Measurements from ENCODE around the gene EMP1.

The EMP1 gene

DNA sequence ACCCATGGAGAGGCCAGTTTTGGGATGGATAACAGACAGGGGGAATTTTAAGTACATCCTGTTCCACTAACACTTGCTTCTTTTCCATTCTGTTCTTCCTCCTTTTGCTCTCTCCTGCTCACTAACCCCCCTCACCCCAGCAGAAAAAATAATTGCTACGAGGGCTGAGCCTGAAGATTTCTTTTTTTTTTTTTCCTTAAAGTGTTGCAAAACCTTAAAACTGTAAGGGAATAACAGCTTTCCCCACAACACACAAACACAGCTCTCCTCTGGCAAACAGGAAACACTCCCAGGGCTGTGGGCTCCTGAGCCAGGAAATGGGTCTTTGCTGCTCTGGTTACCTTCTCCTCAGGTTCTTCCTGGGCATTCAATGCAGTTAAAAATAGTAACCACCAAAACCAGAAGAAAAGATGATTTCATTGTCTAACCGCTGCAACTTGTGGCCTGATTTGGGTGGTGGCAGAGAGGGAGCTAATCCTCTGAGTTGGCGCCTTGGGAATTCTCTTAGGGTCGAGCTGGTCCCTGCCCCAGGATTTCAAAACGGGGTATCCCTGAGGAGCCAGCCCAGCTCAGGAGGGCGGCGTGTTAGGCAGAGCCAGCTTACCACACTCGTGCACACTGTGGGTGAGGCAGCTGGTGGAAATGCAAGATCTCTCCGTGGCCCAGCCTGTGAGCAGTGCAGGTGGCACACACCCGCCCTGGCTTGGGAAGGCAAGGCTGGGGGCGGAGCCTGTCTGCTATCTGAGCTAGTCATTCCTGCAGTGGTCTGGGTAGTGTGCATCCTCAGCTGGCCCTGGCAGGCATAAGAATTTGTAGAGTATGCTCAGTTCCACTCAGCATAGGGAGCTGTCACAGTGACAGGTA lies 17.1 kb upstream of the EMP1 start:
- DNase-seq = peak; percentile 24 to 25
- no peak for TF ChIP-seq POLR2A (IDR thresholded peaks at IDR 0.05; ENCODE audit: low read length)
- no peak for TF ChIP-seq GATA1 (IDR thresholded peaks at IDR 0.05; ENCODE audit: low read depth, low read length)

DNA sequence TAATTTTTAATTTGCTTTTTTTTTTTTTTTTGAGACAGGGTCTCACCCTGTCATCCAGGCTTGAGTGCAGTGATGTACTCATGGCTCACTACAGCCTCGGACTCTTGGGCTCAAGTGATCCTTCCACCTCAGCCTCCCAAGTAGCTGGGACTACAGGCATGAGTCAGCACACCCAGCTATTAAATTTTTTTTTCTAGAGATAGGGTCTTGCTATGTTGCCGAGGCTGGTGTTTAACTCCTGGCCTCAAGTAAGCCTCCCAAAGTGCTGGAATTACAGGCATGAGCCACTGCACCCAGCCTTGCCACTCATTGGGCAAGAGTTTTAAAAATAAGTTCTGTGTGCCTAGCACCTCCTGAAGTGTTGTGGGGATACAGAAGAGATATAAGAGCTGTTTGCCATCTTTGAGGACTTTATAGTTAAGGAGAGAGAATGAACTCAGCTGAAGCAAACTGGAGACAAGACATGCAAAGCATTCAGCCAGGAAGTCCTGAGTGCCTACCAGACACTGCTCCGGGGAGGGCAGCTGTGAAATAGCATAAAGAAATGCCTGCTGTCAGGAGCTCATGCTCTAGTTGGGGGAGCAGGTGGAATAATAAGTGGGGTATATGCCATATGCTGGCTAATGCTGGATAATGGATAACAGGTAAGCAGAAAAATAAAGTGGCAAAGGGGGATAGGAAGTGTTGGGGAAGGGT lies 15.0 kb upstream of the EMP1 start:
- no peak for TF ChIP-seq GATA1 (IDR thresholded peaks at IDR 0.05; ENCODE audit: low read depth, low read length)
- TF ChIP-seq POLR2A (IDR thresholded peaks at IDR 0.05; ENCODE audit: low read length) = no peak

DNA sequence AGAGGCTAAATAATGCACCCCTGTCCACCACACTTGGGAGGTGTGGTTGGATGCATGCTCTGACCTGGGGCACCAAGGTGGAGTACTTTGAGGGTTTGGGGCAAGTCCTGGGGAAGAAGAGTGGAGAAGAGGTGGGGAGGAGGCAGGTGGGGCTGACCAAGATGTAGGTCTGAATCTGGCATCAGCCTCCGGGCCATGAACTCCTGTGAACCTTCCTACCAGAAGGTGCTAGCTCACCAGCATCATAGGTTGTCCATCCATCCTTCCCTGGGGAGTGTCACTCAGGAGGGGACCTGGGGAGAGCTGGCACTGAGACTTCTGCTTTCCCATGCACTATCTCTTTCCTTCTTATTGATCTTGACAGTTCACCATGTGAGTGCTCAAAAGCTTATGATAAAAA lies 13.6 kb upstream of the EMP1 start:
- DNase-seq = no peak
- TF ChIP-seq POLR2A (IDR thresholded peaks at IDR 0.05; ENCODE audit: low read length) (no peak), GATA1 (IDR thresholded peaks at IDR 0.05; ENCODE audit: low read depth, low read length) (no peak)

More for the DNA sequence above, 15.0 kb upstream of the EMP1 start:
- DNase-seq = no peak

DNA sequence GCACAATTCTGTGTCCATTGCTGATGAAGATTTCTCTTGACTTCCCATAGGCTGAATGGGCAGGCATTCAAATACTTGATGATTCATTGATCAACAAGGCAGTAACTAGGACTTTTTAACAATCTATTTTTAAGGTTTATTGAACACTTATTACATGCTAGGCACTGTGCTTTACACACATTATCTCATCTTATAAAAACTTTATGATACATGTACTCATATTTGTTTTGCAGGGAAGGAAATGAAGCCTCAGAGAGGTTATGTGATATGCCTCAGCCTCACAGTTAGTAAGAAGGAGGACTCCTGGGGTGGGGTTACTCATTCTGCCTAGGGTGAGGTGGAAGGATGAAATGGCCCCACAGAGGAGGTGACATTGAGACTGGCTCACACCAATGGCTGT lies 12.9 kb upstream of the EMP1 start:
- DNase-seq = no peak
- no peak for TF ChIP-seq GATA1 (IDR thresholded peaks at IDR 0.05; ENCODE audit: low read depth, low read length)
- TF ChIP-seq POLR2A (IDR thresholded peaks at IDR 0.05; ENCODE audit: low read length) = no peak

DNA sequence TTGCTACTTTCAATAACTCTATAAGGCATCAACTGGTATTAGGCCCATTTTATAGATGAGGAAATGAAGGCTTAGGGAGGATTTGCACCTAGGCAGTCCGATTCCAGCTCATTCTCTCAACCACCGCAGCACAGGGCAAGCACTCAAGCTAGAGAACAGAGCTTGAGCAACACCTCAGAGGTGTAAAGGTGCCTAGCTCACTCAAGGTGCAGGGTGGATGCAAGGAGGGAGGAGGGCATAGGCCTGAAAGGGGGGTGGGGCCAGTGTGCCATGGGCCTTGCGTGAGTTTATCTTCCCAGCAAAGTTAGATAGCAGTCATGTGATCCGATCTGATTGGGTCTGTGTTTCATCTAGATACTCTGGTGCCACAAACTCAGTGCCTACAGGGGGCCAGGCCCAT lies 10.2 kb upstream of the EMP1 start:
- TF ChIP-seq POLR2A (IDR thresholded peaks at IDR 0.05; ENCODE audit: low read length) (no peak), GATA1 (IDR thresholded peaks at IDR 0.05; ENCODE audit: low read depth, low read length) (no peak)
- DNase-seq = no peak

DNA sequence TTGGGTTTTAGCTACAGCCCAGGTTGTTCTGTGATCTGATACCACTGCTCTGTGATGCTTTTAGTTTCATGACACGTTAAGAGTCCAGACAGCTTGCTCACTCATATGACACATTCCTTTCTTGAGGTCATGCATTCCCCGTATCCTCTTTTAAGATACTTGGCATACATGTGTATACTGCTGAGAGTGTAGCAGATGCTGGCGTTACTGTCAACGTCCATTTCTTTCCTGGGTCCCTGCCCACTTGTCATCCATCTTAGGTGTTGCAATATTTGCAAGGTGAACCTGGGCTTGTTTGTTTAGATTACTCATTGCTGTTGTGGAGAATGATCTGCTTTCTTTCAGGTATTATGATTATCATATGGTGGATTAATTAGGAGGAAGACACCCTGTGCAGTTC lies 9.1 kb upstream of the EMP1 start:
- no peak for DNase-seq

DNA sequence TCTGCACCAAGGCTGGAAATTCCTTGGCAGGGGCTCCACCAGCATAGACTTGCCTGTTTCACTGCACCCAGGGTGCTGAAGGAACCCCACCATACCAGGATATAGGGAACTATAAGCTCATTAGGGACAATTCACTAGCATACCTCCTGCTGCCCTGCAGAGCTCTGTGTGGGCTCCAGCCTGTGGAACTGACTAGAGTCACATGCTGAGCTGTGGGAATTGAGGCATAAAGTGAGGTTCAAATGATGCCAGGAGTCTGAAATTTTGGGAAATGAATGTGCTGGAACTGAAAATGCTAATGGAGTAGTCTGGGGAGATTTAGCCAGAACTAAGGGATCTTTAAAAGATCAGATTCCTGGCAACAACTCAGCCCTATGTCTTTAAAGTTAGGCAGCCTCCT lies 7.3 kb upstream of the EMP1 start:
- TF ChIP-seq GATA1 (IDR thresholded peaks at IDR 0.05; ENCODE audit: low read depth, low read length) = no peak
- no peak for TF ChIP-seq POLR2A (IDR thresholded peaks at IDR 0.05; ENCODE audit: low read length)
- DNase-seq = no peak

More for the DNA sequence above, 9.1 kb upstream of the EMP1 start:
- TF ChIP-seq GATA1 (IDR thresholded peaks at IDR 0.05; ENCODE audit: low read depth, low read length) (no peak), POLR2A (IDR thresholded peaks at IDR 0.05; ENCODE audit: low read length) (no peak)

DNA sequence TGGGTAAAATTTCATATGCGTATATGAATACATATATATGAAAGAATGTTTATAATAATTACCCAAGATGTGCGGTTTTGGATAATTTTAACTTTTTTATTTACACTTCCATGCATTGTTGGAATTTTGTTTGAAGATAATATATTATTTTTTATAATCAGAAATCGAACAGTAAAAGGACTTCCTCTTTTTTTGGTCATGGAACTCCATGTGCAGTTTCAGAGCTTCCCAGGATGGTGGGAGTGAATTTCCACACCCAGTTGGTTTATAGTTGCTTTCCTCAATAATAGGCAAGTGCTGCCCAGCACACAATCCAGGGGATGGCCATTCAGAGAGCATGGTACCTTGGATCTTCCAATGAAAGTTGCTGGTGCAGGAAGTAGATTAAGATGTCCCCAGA lies 6.3 kb upstream of the EMP1 start:
- DNase-seq = no peak
- no peak for TF ChIP-seq POLR2A (IDR thresholded peaks at IDR 0.05; ENCODE audit: low read length)
- no peak for TF ChIP-seq GATA1 (IDR thresholded peaks at IDR 0.05; ENCODE audit: low read depth, low read length)

DNA sequence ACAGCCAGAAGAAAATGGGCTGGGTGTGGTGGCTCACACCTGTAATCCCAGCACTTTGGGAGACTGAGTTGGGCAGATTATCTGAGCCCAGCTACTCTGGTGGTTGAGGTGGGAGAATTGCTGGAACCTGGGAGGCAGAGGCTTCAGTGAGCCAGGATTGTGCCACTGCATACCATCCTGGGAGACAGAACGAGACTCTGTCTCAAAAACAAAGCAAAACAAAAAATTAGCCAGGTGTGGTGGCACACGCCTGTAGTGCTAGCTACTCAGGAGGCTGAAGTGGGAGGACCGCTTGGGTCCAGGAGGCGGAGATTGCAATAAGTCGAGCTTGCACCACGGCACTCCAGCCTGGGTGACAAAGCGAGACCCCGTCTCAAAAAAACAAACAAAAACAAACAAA lies 3.8 kb upstream of the EMP1 start:
- no peak for DNase-seq
- TF ChIP-seq GATA1 (IDR thresholded peaks at IDR 0.05; ENCODE audit: low read depth, low read length) (no peak), POLR2A (IDR thresholded peaks at IDR 0.05; ENCODE audit: low read length) (no peak)

DNA sequence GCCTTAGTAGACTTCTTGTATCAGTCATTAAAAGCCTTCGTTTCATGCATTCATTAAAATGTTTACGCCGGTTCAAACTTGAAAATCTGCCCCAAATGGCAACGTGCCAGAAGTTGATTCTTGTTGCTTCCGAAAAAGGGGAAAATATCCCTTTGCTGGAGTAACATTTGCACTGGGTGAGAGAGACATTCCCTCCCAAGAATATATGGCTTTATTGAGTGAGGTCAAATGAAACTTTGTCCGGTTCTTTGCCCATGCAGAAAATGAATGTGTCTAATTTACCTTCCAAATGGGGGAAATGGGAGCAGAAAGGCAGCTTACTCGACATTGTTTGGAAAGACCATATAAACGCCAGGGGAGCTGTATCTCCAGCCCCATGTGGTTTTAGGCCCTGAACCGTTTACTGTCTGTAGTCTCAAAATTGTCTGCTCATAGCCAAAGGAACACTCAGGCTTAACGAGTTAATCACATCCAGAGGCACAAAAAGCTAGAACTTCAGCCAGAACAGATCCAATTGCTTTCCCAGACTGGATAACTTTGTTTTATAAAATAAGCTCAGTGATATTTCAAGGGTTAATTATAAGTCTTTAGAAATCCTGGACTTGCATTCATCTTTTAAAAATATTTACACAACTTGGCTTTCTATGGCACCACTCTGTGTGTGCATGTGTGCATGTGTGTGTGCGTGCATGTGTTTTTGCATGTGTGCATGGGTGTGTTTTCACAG lies 2.9 kb upstream of the EMP1 start:
- TF ChIP-seq POLR2A (IDR thresholded peaks at IDR 0.05; ENCODE audit: low read length) (no peak), GATA1 (IDR thresholded peaks at IDR 0.05; ENCODE audit: low read depth, low read length) (no peak)
- DNase-seq = no peak

DNA sequence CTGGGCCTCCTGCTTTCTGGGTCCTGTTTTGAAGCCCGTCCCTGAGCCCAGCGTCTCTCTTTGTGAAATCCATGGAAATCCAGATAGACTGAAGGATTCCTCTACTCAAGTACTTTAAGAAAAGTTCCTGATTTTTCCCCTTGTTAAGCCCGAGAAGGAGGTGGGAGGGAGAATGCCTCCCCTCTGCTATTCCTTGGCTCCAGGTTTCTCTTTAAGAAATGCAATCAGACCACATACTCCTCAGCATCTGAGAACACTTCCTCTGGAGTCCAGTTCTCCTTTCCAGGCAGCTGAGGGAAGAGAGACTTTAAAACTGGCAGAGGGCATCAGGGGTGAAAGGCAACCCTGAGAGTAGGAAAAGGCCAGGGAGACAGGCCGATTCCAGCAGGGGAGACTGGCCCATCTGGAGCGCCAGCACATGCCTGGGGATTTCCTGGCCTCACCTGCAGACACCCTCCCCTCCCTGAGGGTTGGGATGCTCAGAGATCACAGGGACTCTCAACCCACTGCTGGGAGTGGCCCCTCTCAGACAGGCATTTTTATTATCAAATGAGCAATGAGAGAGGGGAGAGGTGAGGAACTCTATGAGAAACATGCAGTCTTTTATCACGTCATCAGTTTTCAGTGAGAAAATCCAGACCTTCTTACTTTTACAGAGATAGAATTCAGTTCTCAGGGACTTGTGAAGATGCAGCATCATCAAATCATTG lies 2.0 kb upstream of the EMP1 start:
- DNase-seq = no peak
- TF ChIP-seq POLR2A (IDR thresholded peaks at IDR 0.05; ENCODE audit: low read length) = no peak
- no peak for TF ChIP-seq GATA1 (IDR thresholded peaks at IDR 0.05; ENCODE audit: low read depth, low read length)

DNA sequence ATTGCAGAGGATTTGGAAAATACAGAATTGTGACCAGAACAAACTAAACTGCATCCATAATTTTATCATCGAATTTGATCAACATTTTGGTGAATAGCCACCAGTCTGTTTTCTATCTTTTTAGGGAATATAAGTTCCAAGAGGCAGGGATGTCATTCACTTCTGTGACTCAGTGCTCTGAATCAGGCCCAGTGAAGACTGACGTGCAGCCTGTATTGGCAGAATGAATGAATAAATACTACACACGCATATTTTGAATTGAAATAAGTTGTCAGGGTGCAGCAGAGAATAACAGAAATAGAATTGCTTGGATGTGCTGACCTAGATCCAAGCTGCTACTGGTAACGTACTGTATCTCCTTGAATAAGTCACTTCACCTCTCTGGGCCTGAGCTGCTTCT lies 1.3 kb upstream of the EMP1 start:
- TF ChIP-seq GATA1 (IDR thresholded peaks at IDR 0.05; ENCODE audit: low read depth, low read length) = no peak
- TF ChIP-seq POLR2A (IDR thresholded peaks at IDR 0.05; ENCODE audit: low read length) = no peak
- no peak for DNase-seq

DNA sequence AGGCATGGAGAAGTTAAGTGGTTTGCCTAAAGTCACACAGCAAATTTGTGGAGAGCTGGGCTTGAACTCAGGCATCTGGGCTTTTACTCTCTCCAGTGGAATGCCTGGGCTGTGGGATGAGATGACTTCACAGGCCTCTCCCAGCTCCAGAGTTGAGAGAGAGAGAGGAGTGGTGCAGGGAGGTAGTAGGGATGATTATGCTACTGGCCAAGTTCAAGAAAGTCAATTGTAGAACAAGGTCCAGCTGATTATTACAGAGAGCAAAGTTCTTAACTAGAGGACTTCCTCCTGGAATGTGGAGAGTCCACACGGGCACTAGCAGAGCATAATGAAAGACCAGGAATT lies 769 bp upstream of the EMP1 start:
- DNase-seq = no peak
- TF ChIP-seq POLR2A (IDR thresholded peaks at IDR 0.05; ENCODE audit: low read length) (no peak), GATA1 (IDR thresholded peaks at IDR 0.05; ENCODE audit: low read depth, low read length) (no peak)

DNA sequence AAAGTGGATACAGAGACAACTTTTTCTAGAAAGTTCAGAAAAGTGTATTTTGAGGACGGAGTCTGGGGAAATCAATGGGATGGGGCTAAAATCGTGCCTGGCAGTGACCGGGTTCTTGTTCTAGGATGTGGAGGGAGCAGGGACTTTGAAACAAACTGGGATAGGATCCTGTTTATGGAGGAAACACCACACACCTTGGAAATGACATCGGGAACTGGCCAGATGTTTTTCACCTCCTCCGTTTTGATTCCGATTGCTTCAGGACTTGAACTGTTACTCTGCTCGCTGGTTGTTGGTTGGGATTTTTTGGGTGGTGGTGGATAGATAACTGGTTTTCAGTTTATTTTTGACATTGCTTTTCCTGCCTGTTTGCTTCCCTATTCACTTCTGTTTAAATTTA lies 506 bp downstream of the EMP1 start:
- DNase-seq = no peak
- TF ChIP-seq POLR2A (IDR thresholded peaks at IDR 0.05; ENCODE audit: low read length) (no peak), GATA1 (IDR thresholded peaks at IDR 0.05; ENCODE audit: low read depth, low read length) (no peak)

Measured in erythroblast (primary cell).